Measurements from ENCODE around the gene TARDBP.

GRCh38 chr1:11026052-11026451 is 13.6 kb downstream of the TARDBP start:
- TF ChIP-seq CTCF (IDR thresholded peaks at IDR 0.05) (no peak), POLR2A (IDR thresholded peaks at IDR 0.05) (no peak)
